HG02973 (cell line): Measurements from ENCODE around the gene MRPS23.

ENCODE experiments used
- ATAC-seq: cut with Tn5 transposase; IDR thresholded peaks from one replicate; pipeline ENCODE4 v1.9.1; 2021; ENCODE audit warnings: moderate library complexity; ENCODE audit not compliant: unreplicated experiment

The MRPS23 gene

DNA sequence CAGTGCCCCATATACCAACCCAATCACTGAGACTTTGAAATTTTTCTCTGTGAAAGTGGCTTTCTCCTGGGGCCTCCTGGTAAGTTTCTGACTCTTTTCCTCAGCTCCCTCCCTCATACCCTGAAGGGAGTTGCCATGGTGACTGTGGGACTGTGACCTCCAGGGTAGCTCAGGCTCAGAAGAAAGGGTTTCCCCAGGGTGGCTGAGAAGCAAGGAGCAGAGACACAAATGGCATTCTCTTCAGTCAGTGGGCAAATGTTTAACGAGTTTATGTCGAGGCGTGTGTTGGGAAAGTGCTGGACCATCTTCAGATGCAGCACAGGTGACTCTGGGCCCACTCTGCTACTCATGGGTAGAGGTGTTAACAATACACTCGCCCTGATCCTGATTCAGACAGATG lies 46.8 kb downstream of the MRPS23 start:
- no peak for ATAC-seq

DNA sequence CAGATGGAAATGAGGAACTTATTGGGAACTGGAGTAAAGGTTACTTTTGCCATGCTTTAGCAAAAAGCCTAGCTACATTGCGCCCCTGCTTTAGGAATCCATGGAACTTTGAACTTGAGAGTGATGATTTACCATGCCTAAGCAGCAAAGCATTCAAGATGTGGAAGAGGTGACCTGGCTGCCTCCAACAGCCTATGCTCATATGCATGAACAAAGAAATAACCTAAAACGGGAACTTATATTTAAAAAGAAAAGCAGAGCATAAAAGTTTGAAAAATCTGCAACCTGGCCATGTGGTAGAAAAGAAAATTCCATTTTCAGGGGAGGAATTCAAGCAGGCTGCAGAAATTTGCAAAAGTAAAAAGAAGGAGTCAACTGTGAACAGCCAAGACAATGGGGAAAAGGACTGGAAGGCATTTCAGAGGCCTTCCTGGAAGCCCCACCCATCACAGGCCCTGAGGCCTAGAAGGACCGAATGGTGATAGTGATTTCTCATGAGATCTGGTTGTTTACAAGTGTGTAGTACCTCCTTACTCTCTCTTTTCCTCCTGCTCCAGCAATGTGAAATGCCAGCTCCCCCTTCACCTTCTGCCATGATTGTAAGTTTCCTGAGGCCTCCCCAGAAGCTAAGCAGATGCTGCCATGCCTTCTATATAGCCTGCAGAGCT lies 48.7 kb downstream of the MRPS23 start:
- no peak for ATAC-seq

- ATAC-seq = no peak
Measured at GRCh38 chr17:57794841-57795240, 55.0 kb downstream of the MRPS23 start.

DNA sequence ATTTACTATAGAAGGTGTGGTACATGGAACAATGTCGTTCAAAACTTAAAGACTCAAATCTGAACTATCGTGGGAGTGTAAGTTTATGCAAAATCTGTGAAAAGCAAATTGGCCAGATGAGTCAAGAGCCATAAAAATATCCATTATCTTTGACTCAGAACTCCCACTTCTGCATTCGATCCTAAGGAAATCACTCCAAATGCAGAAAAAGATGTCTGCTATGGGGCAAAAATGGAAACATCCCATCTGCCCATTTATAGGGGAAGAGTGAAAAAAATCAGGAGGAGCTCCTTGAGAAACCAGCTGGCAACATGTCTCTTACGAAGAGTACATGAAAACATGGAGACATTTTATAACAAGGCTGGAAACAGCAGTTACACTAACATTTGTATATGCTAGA lies 61.1 kb downstream of the MRPS23 start:
- ATAC-seq = no peak

GRCh38 chr17:57785022-57785421 lies 64.8 kb downstream of the MRPS23 start:
- no peak for ATAC-seq
